HG03045 (cell line): ENCODE results near the gene H2AZ2.
"Not testable (repeated sequence)": the region's sequence is repeated elsewhere in the genome, so short reads cannot be mapped to it uniquely, and the experiment has no call there.

Source experiments
- ATAC-seq: cut with Tn5 transposase; IDR thresholded peaks from one replicate; pipeline ENCODE4 v1.9.1; 2021; ENCODE audit warnings: mild to moderate bottlenecking, moderate library complexity; ENCODE audit not compliant: unreplicated experiment

Gene H2AZ2

DNA sequence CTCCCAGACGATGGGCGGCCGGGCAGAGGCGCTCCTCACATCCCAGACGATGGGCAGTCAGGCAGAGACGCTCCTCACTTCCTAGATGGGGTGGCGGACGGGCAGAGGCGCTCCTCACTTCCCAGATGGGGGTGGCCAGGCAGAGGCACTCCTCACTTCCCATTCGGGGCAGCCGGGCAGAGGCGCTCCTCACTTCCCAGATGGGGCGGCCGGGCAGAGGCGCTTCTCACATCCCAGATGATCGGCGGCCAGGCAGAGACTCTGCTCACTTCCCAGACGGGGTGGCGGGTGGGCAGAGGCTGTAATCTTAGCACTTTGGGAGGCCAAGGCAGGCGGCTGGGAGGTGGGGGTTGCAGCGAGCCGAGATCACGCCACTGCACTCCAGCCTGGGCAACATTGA lies 24.0 kb upstream of the H2AZ2 start:
- ATAC-seq = not testable (repeated sequence)

DNA sequence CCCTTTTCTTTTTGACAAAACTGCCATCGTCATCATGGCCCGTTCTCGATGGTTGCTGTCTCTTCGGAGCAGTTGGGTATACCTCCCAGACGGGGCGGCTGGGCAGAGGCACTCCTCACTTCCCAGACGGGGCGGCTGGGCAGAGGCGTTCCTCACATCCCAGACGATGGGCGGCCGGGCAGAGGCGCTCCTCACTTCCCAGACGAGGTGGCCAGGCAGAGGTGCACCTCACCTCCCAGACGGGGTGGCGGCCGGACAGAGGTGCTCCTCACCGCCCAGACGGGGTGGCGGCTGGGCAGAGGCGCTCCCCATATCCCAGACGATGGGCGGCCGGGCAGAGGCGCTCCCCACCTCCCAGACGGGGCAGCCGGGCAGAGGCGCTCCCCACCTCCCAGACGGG lies 22.9 kb upstream of the H2AZ2 start:
- not testable (repeated sequence) for ATAC-seq

DNA sequence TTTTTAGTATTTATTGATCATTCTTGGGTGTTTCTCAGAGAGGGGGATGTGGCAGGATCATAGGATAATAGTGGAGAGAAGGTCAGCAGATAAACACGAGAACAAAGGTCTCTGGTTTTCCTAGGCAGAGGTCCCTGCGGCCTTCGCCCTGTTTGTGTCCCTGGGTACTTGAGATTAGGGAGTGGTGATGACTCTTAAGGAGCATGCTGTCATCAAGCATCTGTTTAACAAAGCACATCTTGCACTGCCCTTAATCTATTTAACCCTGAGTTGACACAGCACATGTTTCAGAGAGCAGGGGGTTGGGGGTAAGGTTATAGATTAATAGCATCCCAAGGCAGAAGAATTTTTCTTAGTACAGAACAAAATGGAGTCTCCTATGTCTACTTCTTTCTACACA lies 22.4 kb upstream of the H2AZ2 start:
- not testable (repeated sequence) for ATAC-seq

DNA sequence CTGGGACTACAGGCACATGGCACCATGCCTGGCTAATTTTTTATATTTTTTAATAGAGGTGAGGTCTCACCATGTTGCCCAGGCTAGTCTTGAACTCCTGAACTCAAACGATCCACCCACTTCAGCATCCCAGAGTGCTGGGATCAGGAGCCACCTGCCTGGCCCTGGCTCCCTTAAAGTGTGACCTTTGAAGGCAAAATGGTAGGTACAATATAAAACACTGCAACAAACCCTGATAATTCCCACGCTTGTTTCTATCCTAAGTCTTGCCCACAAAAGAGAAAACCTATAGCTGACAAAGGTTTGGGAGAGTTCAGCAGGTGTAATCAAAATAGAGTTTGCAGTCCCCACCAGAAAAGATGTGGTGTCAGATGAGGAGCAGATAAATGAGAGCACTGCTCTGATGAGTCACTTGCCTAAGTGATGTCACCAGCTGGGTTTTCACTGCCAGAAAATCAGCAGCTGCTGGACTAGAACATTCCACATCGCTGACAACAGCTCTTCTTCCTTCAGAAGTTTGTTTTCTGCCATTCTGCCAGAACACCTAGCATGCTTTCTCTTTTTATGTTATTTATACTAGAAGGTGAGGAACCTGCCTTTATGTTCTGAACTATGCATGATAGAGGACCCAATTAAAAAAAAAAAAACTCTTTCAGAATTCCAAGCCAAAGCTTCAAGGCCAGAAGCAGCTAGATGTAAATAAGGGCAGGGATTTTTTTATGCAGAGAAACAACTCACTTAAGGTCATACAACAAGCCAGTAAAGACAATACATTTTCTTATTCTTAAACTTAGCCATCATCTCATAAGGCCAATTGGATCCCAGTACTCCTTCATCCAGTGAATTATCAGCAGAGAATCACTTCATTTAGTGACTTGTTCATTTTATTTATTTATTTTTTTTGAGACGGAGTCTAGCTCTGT lies 19.4 kb upstream of the H2AZ2 start:
- no peak for ATAC-seq

DNA sequence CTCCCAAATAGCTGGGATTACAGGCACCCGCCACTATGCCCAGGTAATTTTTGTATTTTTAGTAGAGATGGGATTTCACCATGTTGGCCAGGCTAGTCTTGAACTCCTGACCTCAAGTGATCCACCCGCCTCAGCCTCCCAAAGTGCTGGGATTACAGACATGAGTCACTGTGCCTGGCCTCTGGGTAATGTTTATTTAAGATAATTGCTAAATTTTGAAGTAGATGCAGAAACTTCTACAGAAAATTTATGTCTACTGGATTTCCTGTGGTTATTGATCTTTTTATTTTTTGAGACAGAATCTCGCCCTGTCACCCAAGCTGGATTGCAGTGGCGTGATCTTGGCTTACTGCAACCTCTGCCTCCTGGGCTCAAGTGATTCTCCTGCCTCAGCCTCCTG lies 14.1 kb upstream of the H2AZ2 start:
- ATAC-seq = not testable (repeated sequence)

DNA sequence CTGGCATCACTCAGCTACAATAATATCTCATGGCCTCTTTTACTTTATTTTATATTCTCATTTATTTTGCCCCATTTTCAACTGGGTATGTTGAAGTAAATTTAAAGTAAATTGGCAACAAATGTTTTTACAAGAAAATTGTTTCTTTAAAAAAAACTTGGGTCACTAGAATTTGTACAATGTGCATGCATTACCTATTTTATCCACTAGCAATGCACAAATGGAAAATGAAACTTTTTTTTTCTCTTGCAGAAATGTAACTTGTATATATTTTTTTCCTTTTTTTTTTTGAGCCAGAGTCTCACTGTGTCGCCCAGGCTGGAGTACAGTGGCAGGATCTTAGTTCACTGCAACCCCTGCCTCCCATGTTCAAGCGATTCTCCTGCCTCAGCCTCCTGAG lies 10.3 kb upstream of the H2AZ2 start:
- no peak for ATAC-seq

DNA sequence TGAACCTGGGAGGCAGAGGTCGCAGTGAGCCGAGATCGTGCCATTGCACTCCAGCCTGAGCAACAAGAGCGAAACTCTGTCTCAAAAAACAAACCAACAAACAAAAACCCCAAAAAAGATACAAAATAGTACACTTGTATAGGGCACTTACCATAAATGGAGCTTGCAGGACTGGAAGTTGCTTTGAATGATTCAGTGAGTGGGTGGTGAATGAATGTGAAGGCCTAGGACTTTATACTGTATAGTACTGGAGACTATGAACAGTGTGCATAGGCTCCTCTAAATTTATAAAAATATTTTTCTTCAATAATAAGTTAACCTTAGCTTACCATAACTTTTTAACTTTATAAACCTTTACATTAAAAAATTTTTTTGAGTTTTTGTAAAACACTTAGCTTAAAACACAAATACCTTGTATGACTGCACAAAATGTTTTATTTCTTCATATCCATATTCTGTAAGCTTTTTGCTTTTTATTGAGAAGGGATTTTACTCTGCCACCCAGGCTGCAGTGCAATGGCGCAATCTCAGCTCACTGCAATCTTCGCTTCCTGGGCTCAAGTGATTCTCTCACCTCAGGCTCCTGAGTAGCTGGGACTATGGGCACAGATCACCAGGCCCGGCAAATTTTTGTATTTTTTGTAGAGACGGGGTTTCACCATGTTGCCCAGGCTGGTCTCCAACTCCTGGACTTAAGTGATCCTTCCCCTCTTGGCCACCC lies 6.9 kb upstream of the H2AZ2 start:
- ATAC-seq = no peak

DNA sequence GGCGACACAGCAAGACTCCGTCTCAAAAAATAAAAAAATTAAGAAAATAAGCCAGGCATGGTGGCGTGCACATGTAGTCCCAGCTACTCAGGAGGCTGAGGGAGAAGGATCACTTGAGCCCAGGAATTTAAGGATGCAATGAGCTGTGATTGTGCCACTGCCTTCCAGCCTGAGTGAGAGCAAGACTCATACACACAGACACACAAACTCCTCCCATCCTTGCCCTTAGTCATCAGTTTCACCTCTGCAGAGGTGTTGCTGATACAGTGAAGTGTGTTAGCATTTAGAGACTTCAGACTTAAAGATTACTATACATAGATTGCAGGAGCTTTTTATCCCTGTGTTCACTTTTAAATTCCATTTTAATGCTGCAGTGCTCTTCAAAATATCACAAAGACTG lies 5.5 kb upstream of the H2AZ2 start:
- ATAC-seq = no peak

DNA sequence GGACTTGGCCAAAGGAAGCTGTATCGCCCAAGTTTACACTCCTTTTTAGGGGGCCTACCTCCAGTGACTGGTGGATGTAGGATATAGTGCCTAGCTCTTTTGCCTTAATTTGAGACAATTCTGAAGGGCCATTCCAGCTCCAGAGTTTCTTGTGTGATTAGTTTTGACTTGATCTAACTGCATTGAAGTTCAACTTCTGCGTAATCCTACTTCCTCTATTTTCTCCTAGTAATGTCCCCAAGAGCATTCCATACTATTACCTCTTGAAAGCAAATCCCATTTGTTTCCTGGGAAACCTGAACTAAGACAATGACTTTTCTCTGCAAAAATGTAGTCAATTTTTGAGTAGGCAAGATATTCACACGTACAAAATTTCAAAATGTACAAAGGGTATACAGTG lies 4.7 kb upstream of the H2AZ2 start:
- no peak for ATAC-seq

DNA sequence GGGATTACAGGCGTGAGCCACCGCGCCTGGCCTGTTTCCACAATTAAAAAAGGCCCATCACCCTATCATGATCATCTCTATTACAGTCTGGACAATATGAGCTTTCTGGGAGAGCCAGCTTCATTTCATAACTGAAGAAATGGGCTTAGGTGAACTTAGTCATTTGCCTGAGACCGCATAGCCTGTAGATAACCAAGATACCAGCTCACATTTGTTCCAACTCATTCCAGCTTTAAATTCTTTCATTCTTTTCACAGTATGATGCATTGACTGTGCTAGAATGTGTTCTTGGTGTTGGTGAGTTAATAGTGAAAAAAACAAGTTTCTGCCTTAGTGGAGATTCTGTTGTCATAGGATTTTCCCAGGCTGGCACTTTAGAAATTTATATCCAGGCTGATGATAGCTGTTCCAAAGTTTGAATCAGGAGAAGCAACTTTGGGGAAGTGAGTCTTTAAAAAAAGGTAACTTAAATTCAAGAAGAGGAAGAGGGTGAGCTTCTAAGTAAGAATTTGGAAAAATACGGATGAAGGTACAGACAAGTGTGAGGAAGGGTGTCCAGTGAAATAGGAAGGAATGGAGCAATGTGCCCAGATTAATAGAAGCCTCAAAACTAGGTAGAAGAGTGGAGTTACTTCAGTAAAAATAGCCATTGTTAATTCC lies 2.1 kb upstream of the H2AZ2 start:
- ATAC-seq = no peak

DNA sequence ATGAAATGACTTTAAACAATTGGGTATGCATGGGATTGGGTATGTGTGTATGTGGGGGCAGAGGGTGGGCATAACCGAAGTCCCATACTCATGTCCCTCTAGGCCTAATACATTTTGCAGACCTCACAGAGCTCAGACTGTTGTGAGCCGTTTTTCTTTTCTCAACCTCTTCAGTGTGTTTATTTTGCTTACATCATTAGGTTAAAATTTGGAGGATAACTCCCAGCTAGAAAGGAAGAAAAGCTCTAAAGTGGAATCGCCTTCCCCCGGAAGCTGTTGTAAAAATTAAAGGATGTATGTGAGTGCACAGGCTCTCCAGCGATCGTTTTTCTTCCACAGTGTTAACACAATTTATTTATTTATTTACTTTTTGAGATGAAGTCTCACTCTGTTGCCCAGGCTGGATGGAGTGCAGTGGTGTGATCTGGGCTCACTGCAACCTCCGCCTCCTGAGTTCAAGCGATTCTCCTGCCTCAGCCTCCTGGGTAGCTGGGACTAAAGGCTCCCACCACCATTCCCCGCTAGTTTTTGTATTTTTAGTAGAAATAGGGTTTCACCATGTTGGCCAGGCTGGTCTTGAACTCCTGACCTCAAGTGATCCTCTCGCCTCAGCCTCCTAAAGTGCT lies 1.5 kb upstream of the H2AZ2 start:
- ATAC-seq = no peak

DNA sequence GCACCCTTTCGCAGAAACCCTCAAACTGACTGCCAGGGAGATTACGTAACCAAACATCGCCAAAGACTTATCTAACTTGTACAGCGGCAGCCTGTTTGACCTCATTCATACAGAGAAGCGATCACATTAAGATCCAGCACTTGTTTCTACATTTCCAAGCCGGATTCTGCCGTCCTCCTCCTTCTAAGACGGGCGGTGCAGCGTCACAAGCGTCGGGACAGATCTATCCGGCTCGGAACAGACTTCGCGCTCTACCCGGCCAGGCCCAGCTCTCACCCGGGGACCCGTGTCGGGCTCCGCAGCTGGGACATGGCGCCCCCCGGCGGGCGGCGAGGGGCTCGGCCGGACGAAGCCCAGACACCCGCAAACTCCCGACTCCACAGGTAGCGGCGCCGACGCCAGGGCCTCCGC lies 373 bp downstream of the H2AZ2 start:
- peak; percentile 70 for ATAC-seq

DNA sequence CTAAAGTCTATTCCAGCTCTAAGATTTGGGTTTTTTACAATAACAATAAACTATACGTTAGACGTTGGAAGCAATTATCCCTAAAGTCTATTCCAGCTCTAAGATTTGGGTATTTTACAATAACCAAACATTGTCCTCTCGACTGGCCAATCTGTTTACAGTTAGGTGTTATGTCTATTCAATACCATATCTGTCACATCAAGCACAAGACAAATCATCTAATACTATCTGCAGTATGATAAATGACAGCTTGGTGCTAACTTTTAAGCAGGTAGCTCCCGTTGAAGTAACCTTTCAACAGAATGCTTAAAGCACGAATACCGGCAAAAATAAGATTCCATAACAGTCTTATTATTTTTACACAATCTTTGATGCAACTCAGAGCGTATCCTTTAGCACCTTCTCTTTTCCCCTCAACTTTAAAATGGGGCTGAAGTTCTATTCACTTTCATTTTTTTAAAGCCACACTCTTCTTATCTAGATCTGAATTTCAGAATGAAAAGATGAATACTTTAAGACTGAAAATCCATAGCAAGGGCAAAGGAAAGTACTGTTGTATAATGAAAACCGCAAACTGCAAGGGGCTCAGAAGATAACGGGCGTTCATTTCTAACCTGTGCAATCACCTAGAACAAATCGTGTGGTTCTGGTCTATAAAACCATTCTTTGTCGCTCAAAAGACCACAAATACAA lies 925 bp downstream of the H2AZ2 start:
- ATAC-seq = no peak

DNA sequence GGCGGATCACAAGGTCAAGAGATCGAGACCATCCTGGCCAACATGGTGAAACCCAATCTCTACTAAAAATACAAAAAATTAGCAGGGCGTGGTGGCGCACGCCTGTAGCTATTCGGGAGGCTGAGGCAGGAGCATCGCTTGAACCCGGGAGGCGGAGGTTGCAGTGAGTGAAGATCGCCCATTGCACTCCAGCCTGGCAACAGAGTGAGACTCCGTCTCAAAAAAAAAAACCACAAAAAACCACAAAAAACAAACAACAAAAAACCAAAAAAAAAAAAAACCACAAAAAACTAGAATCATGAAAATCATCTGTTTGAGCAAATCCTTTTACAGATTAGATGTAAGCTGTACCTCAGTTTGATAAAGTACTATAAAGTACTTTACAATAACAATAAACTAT lies 1.5 kb downstream of the H2AZ2 start:
- ATAC-seq = not testable (repeated sequence)

DNA sequence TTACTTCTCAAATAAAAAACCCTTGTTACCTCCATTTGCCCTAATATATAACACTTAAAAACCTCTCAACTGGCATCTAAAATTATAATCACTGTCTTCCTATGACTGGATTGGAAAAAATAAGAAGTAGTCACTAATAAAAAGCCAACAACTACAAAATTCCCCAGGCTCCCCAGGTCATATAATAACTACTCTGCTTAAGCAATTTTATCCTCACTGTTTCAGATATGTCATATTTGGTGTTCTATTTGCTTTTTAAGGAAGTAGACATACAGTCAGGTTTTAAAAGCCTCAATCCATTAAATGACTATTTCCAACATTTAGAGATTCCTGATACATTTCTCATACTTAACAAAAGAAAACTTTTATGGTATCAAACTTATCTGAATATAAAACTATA lies 2.4 kb downstream of the H2AZ2 start:
- ATAC-seq = no peak

DNA sequence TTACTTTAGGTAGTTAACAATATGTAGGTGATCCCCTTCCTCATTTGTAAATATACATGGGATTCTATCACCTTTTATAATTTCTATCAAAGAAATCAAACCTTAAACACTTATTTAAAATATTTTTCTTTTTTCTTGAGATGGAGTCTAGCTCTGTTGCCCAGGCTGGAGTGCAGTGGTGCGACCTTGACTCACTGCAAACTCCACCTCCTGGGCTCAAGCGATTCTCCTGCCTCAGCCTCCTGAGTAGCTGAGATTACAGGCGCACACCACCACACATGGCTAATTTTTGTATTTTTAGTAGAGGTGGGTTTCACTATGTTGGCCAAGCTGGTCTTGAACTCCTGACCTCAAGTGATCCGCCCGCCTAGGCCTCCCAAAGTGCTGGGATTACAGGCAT lies 4.4 kb downstream of the H2AZ2 start:
- not testable (repeated sequence) for ATAC-seq

DNA sequence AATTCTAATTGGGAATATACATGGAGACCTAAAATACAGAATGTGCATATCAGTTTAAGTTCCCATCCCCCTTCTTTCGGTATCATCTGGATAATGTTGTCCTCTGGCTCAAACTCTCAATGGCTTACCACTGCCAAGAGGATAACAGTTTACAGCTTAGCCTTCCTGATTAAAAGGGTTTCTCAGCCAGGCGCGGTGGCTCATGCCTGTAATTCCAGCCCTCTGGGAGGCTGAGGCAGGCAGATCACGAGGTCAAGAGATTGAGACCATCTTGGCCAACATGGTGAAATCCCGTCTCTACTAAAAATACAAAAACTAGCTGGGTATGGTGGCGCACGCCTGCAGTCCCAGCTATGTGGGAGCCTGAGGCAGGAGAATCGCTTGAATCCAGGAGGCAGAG lies 5.2 kb downstream of the H2AZ2 start:
- ATAC-seq = not testable (repeated sequence)

DNA sequence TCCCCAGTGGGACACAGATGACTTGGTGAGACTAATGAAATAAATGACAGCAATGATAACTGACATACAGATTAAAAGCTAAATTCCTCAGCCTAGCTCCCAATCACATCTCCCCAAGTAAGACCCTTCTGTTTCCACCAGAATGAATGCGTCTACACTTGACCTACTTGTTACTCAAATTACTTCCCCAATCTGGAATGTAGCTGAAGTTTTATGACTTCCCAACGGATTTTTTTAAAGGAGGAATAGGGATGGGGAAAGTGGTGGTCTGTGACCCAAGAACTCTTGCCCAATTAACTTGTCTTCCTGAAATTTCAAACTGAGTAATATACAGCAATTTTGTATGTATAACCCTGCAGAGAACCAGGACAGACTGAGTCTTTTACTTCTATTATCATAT lies 9.1 kb downstream of the H2AZ2 start:
- ATAC-seq = no peak

DNA sequence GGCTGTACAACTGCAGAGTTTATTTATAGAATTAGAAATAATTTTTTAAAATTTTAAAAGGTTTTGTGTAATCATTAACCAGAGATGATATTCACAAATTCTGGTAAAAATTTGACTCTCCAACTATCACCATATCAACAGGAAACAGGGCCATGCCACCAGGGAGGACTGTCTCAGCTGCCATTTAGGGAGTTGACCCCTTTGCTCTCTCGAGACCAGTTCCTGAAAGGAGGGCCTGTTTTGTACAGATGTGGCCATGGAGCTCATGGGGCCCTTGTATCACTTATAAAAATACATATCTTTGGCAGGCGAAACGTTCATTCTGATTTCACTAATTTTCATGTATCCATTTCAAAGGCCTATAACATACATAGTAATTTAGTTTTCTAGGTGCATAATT lies 20.3 kb downstream of the H2AZ2 start:
- no peak for ATAC-seq

DNA sequence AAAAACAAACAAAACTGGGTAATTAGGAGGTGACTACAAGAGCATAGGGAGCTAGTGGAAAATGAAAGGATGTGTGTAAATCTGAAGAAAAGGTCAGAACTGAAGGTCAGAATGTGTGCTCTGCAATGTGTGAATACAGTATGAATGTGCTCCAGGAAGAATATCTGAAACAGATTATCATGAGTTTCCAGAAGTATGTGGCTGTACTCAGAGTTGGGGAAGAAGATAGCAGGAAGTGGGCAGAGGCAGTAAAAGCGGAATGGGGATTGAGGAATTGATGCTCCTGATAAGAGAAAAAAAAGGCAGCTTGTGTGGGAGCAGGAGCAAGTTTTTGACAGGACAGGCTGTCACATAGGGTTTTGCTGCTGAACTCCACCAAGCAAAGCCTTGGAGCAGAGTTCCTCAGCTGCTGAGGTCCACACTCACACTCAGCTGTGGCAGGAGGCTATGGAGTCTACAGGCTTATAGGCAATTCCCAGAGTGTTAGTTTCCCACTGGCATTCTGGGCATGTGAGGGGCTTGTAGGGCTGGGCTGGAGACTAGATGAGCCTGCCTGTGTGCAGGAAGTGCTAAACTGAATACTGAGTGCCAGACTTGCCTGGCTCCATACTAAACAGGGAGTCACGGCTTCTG lies 22.9 kb downstream of the H2AZ2 start:
- no peak for ATAC-seq
